GM12874 (cell line): ENCODE measurements around the gene NEGR1.

Experiments used
- CTCF ChIP-seq: IDR thresholded peaks from 2 replicates; pipeline ENCODE4 v1.5.1; 2011; ENCODE audit warnings: low read depth, mild to moderate bottlenecking, control low read depth, low read length, moderate library complexity; ENCODE audit not compliant: insufficient read depth

The NEGR1 gene

GRCh38 chr1:71859806-71860205, 422.5 kb downstream of the NEGR1 start:
- TF ChIP-seq CTCF = no peak

- no peak for TF ChIP-seq CTCF
Observed at GRCh38 chr1:71857862-71858261, 424.5 kb downstream of the NEGR1 start.

GRCh38 chr1:71853360-71853759, 429.0 kb downstream of the NEGR1 start:
- TF ChIP-seq CTCF = no peak

GRCh38 chr1:71850936-71851335, 431.4 kb downstream of the NEGR1 start:
- no peak for TF ChIP-seq CTCF

GRCh38 chr1:71850515-71850914, 431.8 kb downstream of the NEGR1 start:
- no peak for TF ChIP-seq CTCF

- no peak for TF ChIP-seq CTCF
Observed at GRCh38 chr1:71843012-71843411, 439.3 kb downstream of the NEGR1 start.

GRCh38 chr1:71839876-71840275, 442.5 kb downstream of the NEGR1 start:
- no peak for TF ChIP-seq CTCF

- no peak for TF ChIP-seq CTCF
Observed at GRCh38 chr1:71836904-71837303, 445.4 kb downstream of the NEGR1 start.
